VCaP (cell line): ENCODE results near the gene DGKE.

ENCODE experiments used
- H3K27ac ChIP-seq: fragments of 450-650 bp; 2 replicates; pipeline ENCODE4 v1.5.1; 2017
- CTCF ChIP-seq: fragments of 450-650 bp; conservative IDR thresholded peaks from 2 replicates; pipeline ENCODE4 v1.5.1; 2017; ENCODE audit warnings: mild to moderate bottlenecking, moderate library complexity

DGKE gene

GRCh38 chr17:56896968-56897359 lies 63.0 kb downstream of the DGKE start:
- no peak for TF ChIP-seq CTCF
- no peak overlapping the region for H3K27ac ChIP-seq

GRCh38 chr17:56897646-56898424 lies 63.9 kb downstream of the DGKE start:
- TF ChIP-seq CTCF, result no peak
- H3K27ac ChIP-seq, result no peak overlapping the region

- no peak overlapping the region for H3K27ac ChIP-seq
- no peak for TF ChIP-seq CTCF
Observed at GRCh38 chr17:56898874-56899273, 64.9 kb downstream of the DGKE start.

- no peak for TF ChIP-seq CTCF
Observed at GRCh38 chr17:56899403-56899802, 65.5 kb downstream of the DGKE start.

GRCh38 chr17:56902348-56902747 lies 68.4 kb downstream of the DGKE start:
- no peak overlapping the region for H3K27ac ChIP-seq
- TF ChIP-seq CTCF, result no peak

More at GRCh38 chr17:56899403-56899802, 65.5 kb downstream of the DGKE start:
- H3K27ac ChIP-seq, result no peak overlapping the region

- TF ChIP-seq CTCF, result no peak
- no peak overlapping the region for H3K27ac ChIP-seq
Observed at GRCh38 chr17:56903560-56903959, 69.6 kb downstream of the DGKE start.

GRCh38 chr17:56908001-56908542 lies 74.1 kb downstream of the DGKE start:
- no peak for TF ChIP-seq CTCF
- H3K27ac ChIP-seq, result no peak overlapping the region
